K562 (cell line): ENCODE measurements around the gene JPH2. TPM values are rescaled to one million over a fixed set of nuclear protein-coding genes. Genes with fewer than 3 reads are reported as not detected.

ENCODE experiments used
- ATAC-seq: fragments of 200-7000 bp; cut with Tn5 transposase; 3 replicates; pipeline ENCODE4 v1.9.1; 2020; ENCODE audit warnings: moderate library complexity
- BruUV-seq: library from RNA; stranded (reverse); fragments of 400-500 nt; replicated peaks from 2 replicates; lab custom pipeline; 2021; lab: Mats Ljungman, UMichigan
- CTCF ChIA-PET: fragments of 300-600 bp; formaldehyde crosslinking; extraction: SDS; loops from one replicate; lab custom pipeline; 2021; ENCODE audit warnings: low intra/inter-chr PET ratio; lab: Yijun Ruan, JAX
- POLR2A ChIA-PET: fragments of 300-600, 350-650 bp; sonication (Branson Sonifier 250); formaldehyde crosslinking; extraction: SDS; loops from one replicate; lab custom pipeline; 2021; ENCODE audit warnings: antibody characterized with exemption, inconsistent platforms; lab: Yijun Ruan, JAX
- DNase-seq, 4 experiments: peaks; one replicate each; pipeline versions ENCODE4 v3.0.0 to v3.0.0-alpha.2; 2011 to 2018; ENCODE audit warnings: low spot score in 3 of 4, mixed read lengths in 3 of 4; ENCODE audit errors: extremely low read depth in 1 of 4
- FAIRE-seq: peaks from 2 replicates; lab custom pipeline; 2011; peaks lifted over from hg19 to GRCh38; lab: Jason Lieb, UNC
- H2AFZ ChIP-seq: 2 replicates; pipeline ENCODE4 v1.6.0; 2011; ENCODE audit warnings: low read depth, low read length, control low read depth, inconsistent platforms
- H3K27ac ChIP-seq: fragments of 200-600 bp; 3 replicates; pipeline ENCODE4 v1.8.0; 2011; ENCODE audit warnings: low read depth, mild to moderate bottlenecking, control low read depth, inconsistent platforms, low read length, moderate library complexity, mixed read lengths; ENCODE audit errors: extremely low read depth
- H3K27me3 ChIP-seq, 2 experiments: fragments of 300-600 bp in 1 of 2; 2 replicates in 1 of 2; 3 replicates in 1 of 2; pipeline versions ENCODE4 v1.6.0 to v1.8.0; 2011; ENCODE audit warnings: inconsistent platforms in 2 of 2, low read length in 2 of 2, mild to moderate bottlenecking in 1 of 2, mixed read lengths in 1 of 2, moderate library complexity in 1 of 2; ENCODE audit not compliant: control insufficient read depth in 2 of 2, insufficient read depth in 2 of 2
- H3K36me3 ChIP-seq: fragments of 300-600 bp; 3 replicates; pipeline ENCODE4 v1.8.0; 2011; ENCODE audit warnings: mild to moderate bottlenecking, low read length, inconsistent platforms; ENCODE audit not compliant: control insufficient read depth, insufficient read depth
- H3K4me1 ChIP-seq, 2 experiments: fragments of 200-600 bp in 1 of 2; replicated peaks in 1 of 2; 2 replicates in 1 of 2; 3 replicates in 1 of 2; pipeline versions ENCODE4 v1.5.1 to v1.8.0; 2011; ENCODE audit warnings: inconsistent platforms in 2 of 2, low read length in 2 of 2, mild to moderate bottlenecking in 1 of 2, mixed read lengths in 1 of 2, moderate library complexity in 1 of 2; ENCODE audit not compliant: control insufficient read depth in 2 of 2, insufficient read depth in 2 of 2
- H3K4me2 ChIP-seq: 2 replicates; pipeline ENCODE4 v1.6.1; 2011; ENCODE audit warnings: low read length, control low read depth, inconsistent platforms, mixed read lengths; ENCODE audit not compliant: insufficient read depth
- H3K4me3 ChIP-seq: fragments of 200-600 bp; sonication (generic), shearing (Covaris generic); 2 replicates; pipeline ENCODE4 v1.5.1; 2016; ENCODE audit warnings: control low read depth, inconsistent platforms
- H3K79me2 ChIP-seq: fragments of 200-600 bp; 3 replicates; pipeline ENCODE4 v1.8.0; 2011; ENCODE audit warnings: low read length, inconsistent platforms; ENCODE audit not compliant: control insufficient read depth, insufficient read depth
- H3K9ac ChIP-seq, 2 experiments: 2 replicates each; pipeline versions ENCODE4 v1.6.0 to v1.6.1; 2011; ENCODE audit warnings: low read depth in 2 of 2, low read length in 2 of 2, control low read depth in 1 of 2, inconsistent platforms in 1 of 2, mild to moderate bottlenecking in 1 of 2, mixed read lengths in 1 of 2; ENCODE audit not compliant: insufficient read depth in 1 of 2
- H3K9me1 ChIP-seq: one replicate; pipeline ENCODE4 v1.6.0; 2011; ENCODE audit warnings: inconsistent platforms, mild to moderate bottlenecking, low read length, moderate library complexity; ENCODE audit not compliant: control insufficient read depth, insufficient read depth
- H3K9me3 ChIP-seq: replicated peaks from 2 replicates; pipeline ENCODE4 v1.5.1; 2011; ENCODE audit warnings: low read depth, low read length, inconsistent platforms; ENCODE audit not compliant: control insufficient read depth, insufficient read depth
- H4K20me1 ChIP-seq: replicated peaks from 2 replicates; pipeline ENCODE4 v1.6.1; 2011; ENCODE audit warnings: low read length, inconsistent platforms, mixed read lengths; ENCODE audit not compliant: control insufficient read depth, insufficient read depth
- CBFB ChIP-seq: sonication (generic); formaldehyde crosslinking; IDR thresholded peaks from 2 replicates; pipeline ENCODE4 v1.4.0; 2020; ENCODE audit warnings: mild to moderate bottlenecking, missing genetic modification reagents
- DMBX1 ChIP-seq: fragments of 250-450 bp; sonication (Bioruptor Pico); IDR thresholded peaks from 2 replicates; pipeline ENCODE4 v1.8.0; 2022; ENCODE audit warnings: inconsistent platforms, mild to moderate bottlenecking, moderate library complexity, borderline replicate concordance
- E2F1 ChIP-seq: sonication (generic); formaldehyde crosslinking; IDR thresholded peaks from 2 replicates; pipeline ENCODE4 v1.8.1; 2023; ENCODE audit warnings: mild to moderate bottlenecking, missing genetic modification reagents, moderate library complexity
- GABPB1 ChIP-seq: sonication (generic); formaldehyde crosslinking; IDR thresholded peaks from 2 replicates; pipeline ENCODE4 v1.8.0; 2022; ENCODE audit warnings: mild to moderate bottlenecking, missing genetic modification reagents
- NRF1 ChIP-seq, 2 experiments: fragments of 450-650 bp; IDR thresholded peaks in 1 of 2; conservative IDR thresholded peaks in 1 of 2; 2 replicates each; pipeline ENCODE4 v1.6.1; 2014; ENCODE audit warnings: mild to moderate bottlenecking in 2 of 2
- SREBF1 ChIP-seq: fragments of 150-350 bp; IDR thresholded peaks from 2 replicates; pipeline ENCODE4 v1.6.1; 2014; ENCODE audit warnings: antibody characterized with exemption, low read depth, low read length, borderline replicate concordance
- WGBS: fragments of 100-300 bp; shearing (Covaris generic); methylation state at CpG from one replicate; pipeline ENCODE4 v1.1.6; 2016; ENCODE audit warnings: low coverage, mixed read lengths; ENCODE audit not compliant: insufficient coverage; ENCODE audit errors: missing lambda C conversion rate; 5-methylcytosine and 5-hydroxymethylcytosine counted together
- in situ Hi-C: fragments of 300-500 bp; cut with MboI; formaldehyde crosslinking; loops from 4 replicates; pipeline ENCODE4 v1.15.0; 2018; ENCODE audit warnings: inconsistent platforms, mixed read lengths
- intact Hi-C: fragments of 100-400 bp; cut with micrococcal nuclease; formaldehyde crosslinking; loops from 2 replicates; pipeline ENCODE4 v1.14.2; 2022
- polyA plus RNA-seq, 8 experiments: library from polyadenylated mRNA; depleted of rRNA in 4 of 8; stranded (reverse) in 5 of 8; unstranded in 3 of 8; fragments of >200 nt; fragmentation: Nextera tagmentation in 2 of 8; fragmentation: Illumina TruSeq in 1 of 8; extraction: Ambion mirVana in 2 of 8; extraction: Trizol in 1 of 8; gene quantifications; 2 replicates each; pipeline versions ENCODE4 v1.2.1 to v1.2.3, GENCODE V29; 2011 to 2014; ENCODE audit warnings: inconsistent platforms in 1 of 8, missing spikeins in 1 of 8
- total RNA-seq, 7 experiments: library from RNA; depleted of rRNA in 6 of 7; stranded (reverse); fragments of >200 nt in 6 of 7; fragmentation: Illumina TruSeq in 2 of 7; extraction: Trizol in 2 of 7; gene quantifications; 2 replicates each; pipeline versions ENCODE4 v1.2.1 to v1.2.3, GENCODE V29; 2011 to 2021; ENCODE audit warnings: low replicate concordance in 1 of 7

The JPH2 gene
- total and polyA plus RNA-seq, 9 of the 15 experiments (the other 6 are each of a cell fraction or from before 2014, with no cell fraction given): not detected

GRCh38 chr20:44075191-44075949 lies 111.6 kb downstream of the JPH2 start (continued):
- TF ChIP-seq E2F1: no peak
- no peak for TF ChIP-seq GABPB1 (CRISPR knock-in tag)
- TF ChIP-seq SREBF1: no peak
- no peak for TF ChIP-seq DMBX1 (CRISPR knock-in tag)

- no peaks in the 10 kb centered on the region; the same call in 1 of the 2 replicates for H4K20me1 ChIP-seq
- H3K9me3 ChIP-seq: no peaks in the 10 kb centered on the region
- no peak for DNase-seq
- no peak overlapping the region for H3K27ac ChIP-seq
- H3K9ac ChIP-seq: no peak overlapping the region
- no peak overlapping the region for H3K4me2 ChIP-seq
- no peak overlapping the region for H3K4me3 ChIP-seq
- H3K4me1 ChIP-seq: no peaks in the 10 kb centered on the region
- BruUV-seq: no TSS peak
- POLR2A ChIA-PET: interaction anchor here (0.5 to 0.6 kb wide), 2 partner anchors 57 to 544 kb away, joined by 3 to 4 read pairs; no protein-coding TSS in a partner anchor
- in situ Hi-C loops: no loop called here
- H2AFZ ChIP-seq: no peak overlapping the region
- peak; percentile 78 to 81 for TF ChIP-seq NRF1 (conservative IDR thresholded peaks at IDR 0.05 in 1 of 2, IDR thresholded peaks at IDR 0.05 in 1 of 2)
- no peak for TF ChIP-seq CBFB (CRISPR knock-in tag)
- no peak for FAIRE-seq
- H3K9me1 ChIP-seq: peaks cover 3% of the 10 kb centered on the region
- CTCF ChIA-PET: no interaction called here
- H3K36me3 ChIP-seq: no peaks in the 10 kb centered on the region
- WGBS: 5% methylated on average over 12 of the region's 12 CpGs
- intact Hi-C loops: no loop called here
- peaks cover 45 to 76% of the 10 kb centered on the region in 2 experiments for H3K27me3 ChIP-seq
- ATAC-seq: no peak
- H3K79me2 ChIP-seq: no peaks in the 10 kb centered on the region
These were observed 112.5 kb downstream of the JPH2 start for GRCh38 chr20:44074252-44075151.
